ENCODE results near the gene SERPINF2.

GRCh38 chr17:1796800-1797199 lies 54.1 kb downstream of the SERPINF2 start:
- TF ChIP-seq CTCF (tag by site-specific recombination; IDR thresholded peaks at IDR 0.05) (no peak), ZNF777 (tag by site-specific recombination; IDR thresholded peaks at IDR 0.05; ENCODE audit: borderline replicate concordance) (no peak), PATZ1 (tag by site-specific recombination; IDR thresholded peaks at IDR 0.05) (no peak), RBAK (tag by site-specific recombination; IDR thresholded peaks at IDR 0.05) (no peak), ZNF600 (tag by site-specific recombination; IDR thresholded peaks at IDR 0.05) (no peak), TRIM28 (IDR thresholded peaks at IDR 0.05; ENCODE audit: borderline replicate concordance, low read length) (no peak), ZNF274 (IDR thresholded peaks at IDR 0.05; ENCODE audit: low read length) (no peak), ZNF274 (tag by site-specific recombination; IDR thresholded peaks at IDR 0.05; ENCODE audit: borderline replicate concordance) (no peak), ZNF707 (tag by site-specific recombination; IDR thresholded peaks at IDR 0.05) (no peak), MYNN (tag by site-specific recombination; IDR thresholded peaks at IDR 0.05; ENCODE audit: borderline replicate concordance) (no peak), ZNF398 (tag by site-specific recombination; IDR thresholded peaks at IDR 0.05) (no peak), MZF1 (tag by site-specific recombination; IDR thresholded peaks at IDR 0.05; ENCODE audit: borderline replicate concordance) (no peak), HOXA7 (CRISPR knock-in tag; IDR thresholded peaks at IDR 0.05; ENCODE audit: borderline replicate concordance) (no peak)
